ENCODE results near the gene NLGN2. TPM values are rescaled to one million over a fixed set of nuclear protein-coding genes. Genes with fewer than 3 reads are reported as not detected.

Gene NLGN2
- total and polyA plus RNA-seq, 2 experiments from 2014 or later: 14.4 to 38.7 TPM

DNA sequence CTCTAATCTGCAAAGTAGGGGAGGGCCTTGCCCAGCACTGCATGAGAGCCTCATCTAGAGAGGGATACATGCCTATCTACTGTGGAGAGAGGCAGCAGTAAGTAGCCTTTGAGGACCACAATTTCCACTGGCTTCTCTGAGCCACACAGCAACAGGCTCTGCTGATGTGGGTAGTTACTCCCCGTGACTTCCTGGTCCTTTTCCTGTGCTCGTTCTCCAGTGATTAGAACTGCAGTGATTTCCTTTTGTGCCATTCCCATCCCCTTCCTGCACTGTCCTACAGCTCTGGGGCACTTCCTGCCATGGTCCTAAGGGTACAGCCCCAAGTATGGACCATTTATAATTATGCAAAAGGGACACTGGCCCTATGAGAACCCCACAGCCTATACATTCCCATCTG lies 16.3 kb upstream of the NLGN2 start:
- H3F3A ChIP-seq (replicated peaks; ENCODE audit: low read depth): peaks cover 21% of the 10 kb centered on the region; the same call in 1 of the 2 replicates
- Mint-ChIP-seq H3K4me3 (no peak overlapping the region; the same call in 2 of the 3 replicates), H3K9me3 (no peaks in the 10 kb centered on the region), H3K4me1 (peaks cover 25% of the 10 kb centered on the region), H3K27ac (no peak overlapping the region), H3K27me3 (ENCODE audit: insufficient read depth, low read depth, poor library complexity) (peaks cover 16% of the 10 kb centered on the region), H3K36me3 (ENCODE audit: low read depth) (peaks cover 31% of the 10 kb centered on the region)
- TF ChIP-seq CREB1 (CRISPR knock-in tag; IDR thresholded peaks at IDR 0.05; ENCODE audit: low read depth) (no peak), STAT1 (IDR thresholded peaks at IDR 0.05; ENCODE audit: unreplicated experiment) (no peak), EZH2 (IDR thresholded peaks at IDR 0.05; ENCODE audit: low read depth, unreplicated experiment) (no peak), POLR2AphosphoS5 (IDR thresholded peaks at IDR 0.05; ENCODE audit: low read depth) (no peak), JUNB (IDR thresholded peaks at IDR 0.05; ENCODE audit: unreplicated experiment) (no peak), ZNF331 (CRISPR knock-in tag; IDR thresholded peaks at IDR 0.05; ENCODE audit: low read depth) (no peak), NANOG (IDR thresholded peaks at IDR 0.05; ENCODE audit: borderline replicate concordance) (no peak), ZNF462 (CRISPR knock-in tag; IDR thresholded peaks at IDR 0.05) (no peak), EZH2phosphoT487 (IDR thresholded peaks at IDR 0.05; ENCODE audit: unreplicated experiment) (no peak), ZNF114 (CRISPR knock-in tag; IDR thresholded peaks at IDR 0.05) (no peak)
- TF ChIP-seq, protein P1, sequence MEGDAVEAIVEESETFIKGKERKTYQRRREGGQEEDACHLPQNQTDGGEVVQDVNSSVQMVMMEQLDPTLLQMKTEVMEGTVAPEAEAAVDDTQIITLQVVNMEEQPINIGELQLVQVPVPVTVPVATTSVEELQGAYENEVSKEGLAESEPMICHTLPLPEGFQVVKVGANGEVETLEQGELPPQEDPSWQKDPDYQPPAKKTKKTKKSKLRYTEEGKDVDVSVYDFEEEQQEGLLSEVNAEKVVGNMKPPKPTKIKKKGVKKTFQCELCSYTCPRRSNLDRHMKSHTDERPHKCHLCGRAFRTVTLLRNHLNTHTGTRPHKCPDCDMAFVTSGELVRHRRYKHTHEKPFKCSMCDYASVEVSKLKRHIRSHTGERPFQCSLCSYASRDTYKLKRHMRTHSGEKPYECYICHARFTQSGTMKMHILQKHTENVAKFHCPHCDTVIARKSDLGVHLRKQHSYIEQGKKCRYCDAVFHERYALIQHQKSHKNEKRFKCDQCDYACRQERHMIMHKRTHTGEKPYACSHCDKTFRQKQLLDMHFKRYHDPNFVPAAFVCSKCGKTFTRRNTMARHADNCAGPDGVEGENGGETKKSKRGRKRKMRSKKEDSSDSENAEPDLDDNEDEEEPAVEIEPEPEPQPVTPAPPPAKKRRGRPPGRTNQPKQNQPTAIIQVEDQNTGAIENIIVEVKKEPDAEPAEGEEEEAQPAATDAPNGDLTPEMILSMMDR (conservative IDR thresholded peaks at IDR 0.05; ENCODE audit: low read depth in 2 of 2): no peak
- TF ChIP-seq, protein P2, sequence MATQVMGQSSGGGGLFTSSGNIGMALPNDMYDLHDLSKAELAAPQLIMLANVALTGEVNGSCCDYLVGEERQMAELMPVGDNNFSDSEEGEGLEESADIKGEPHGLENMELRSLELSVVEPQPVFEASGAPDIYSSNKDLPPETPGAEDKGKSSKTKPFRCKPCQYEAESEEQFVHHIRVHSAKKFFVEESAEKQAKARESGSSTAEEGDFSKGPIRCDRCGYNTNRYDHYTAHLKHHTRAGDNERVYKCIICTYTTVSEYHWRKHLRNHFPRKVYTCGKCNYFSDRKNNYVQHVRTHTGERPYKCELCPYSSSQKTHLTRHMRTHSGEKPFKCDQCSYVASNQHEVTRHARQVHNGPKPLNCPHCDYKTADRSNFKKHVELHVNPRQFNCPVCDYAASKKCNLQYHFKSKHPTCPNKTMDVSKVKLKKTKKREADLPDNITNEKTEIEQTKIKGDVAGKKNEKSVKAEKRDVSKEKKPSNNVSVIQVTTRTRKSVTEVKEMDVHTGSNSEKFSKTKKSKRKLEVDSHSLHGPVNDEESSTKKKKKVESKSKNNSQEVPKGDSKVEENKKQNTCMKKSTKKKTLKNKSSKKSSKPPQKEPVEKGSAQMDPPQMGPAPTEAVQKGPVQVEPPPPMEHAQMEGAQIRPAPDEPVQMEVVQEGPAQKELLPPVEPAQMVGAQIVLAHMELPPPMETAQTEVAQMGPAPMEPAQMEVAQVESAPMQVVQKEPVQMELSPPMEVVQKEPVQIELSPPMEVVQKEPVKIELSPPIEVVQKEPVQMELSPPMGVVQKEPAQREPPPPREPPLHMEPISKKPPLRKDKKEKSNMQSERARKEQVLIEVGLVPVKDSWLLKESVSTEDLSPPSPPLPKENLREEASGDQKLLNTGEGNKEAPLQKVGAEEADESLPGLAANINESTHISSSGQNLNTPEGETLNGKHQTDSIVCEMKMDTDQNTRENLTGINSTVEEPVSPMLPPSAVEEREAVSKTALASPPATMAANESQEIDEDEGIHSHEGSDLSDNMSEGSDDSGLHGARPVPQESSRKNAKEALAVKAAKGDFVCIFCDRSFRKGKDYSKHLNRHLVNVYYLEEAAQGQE (IDR thresholded peaks at IDR 0.05; ENCODE audit: unreplicated experiment): no peak
- TF ChIP-seq, protein P3, sequence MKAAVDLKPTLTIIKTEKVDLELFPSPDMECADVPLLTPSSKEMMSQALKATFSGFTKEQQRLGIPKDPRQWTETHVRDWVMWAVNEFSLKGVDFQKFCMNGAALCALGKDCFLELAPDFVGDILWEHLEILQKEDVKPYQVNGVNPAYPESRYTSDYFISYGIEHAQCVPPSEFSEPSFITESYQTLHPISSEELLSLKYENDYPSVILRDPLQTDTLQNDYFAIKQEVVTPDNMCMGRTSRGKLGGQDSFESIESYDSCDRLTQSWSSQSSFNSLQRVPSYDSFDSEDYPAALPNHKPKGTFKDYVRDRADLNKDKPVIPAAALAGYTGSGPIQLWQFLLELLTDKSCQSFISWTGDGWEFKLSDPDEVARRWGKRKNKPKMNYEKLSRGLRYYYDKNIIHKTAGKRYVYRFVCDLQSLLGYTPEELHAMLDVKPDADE (IDR thresholded peaks at IDR 0.05): no peak
- no peaks in the 10 kb centered on the region; the same call in 1 of the 2 replicates for H3K4me1 ChIP-seq (ENCODE audit: insufficient read depth)
- H3K4me3 ChIP-seq: no peak overlapping the region
- no peak overlapping the region for H2AFZ ChIP-seq
- no peaks in the 10 kb centered on the region for H3K9me2 ChIP-seq (ENCODE audit: insufficient read depth)
- peaks cover 4% of the 10 kb centered on the region for H3K36me3 ChIP-seq (ENCODE audit: insufficient read depth)
- DNase-seq (ENCODE audit: low spot score): no peak
- no peak overlapping the region for H3K27ac ChIP-seq (ENCODE audit: low read depth)
- H3K79me2 ChIP-seq (replicated peaks; ENCODE audit: insufficient read depth): no peaks in the 10 kb centered on the region
- ATAC-seq: no peak
- H3K4me2 ChIP-seq: no peak overlapping the region
- no peaks in the 10 kb centered on the region for H3K27me3 ChIP-seq (ENCODE audit: insufficient read depth)
- H4K20me1 ChIP-seq (replicated peaks; ENCODE audit: insufficient read depth): peaks cover 12% of the 10 kb centered on the region

All from GM23338 (cell line).